ENCODE results near the gene UNG.

The UNG gene

DNA sequence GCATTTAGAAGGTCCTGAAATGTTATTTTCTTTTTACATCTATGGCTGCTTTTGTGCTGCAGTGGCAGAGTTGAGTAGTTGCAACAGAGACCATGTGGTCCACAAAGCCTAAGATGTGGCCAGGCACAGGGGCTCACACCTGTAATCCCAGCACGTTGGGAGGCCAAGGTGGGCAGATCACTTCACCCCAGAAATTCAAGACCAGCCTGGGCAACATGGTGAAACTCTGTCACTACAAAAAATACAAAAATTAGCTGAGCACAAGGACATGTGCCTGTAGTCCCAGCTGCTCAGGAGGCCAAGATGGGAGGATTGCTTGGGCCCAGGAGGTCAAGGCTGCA, 31.6 kb upstream of the UNG start:
- TF ChIP-seq CTCF (IDR thresholded peaks at IDR 0.05), result no peak
- Mint-ChIP-seq H3K27ac (no peak overlapping the region), H3K27me3 (ENCODE audit: low read depth, poor library complexity) (no peaks in the 10 kb centered on the region), H3K4me1 (peaks cover 18% of the 10 kb centered on the region), H3K36me3 (ENCODE audit: low read depth) (peaks cover 71% of the 10 kb centered on the region), H3K9me3 (peaks cover 8% of the 10 kb centered on the region), H3K4me3 (no peak overlapping the region)
- DNase-seq, result no peak

DNA sequence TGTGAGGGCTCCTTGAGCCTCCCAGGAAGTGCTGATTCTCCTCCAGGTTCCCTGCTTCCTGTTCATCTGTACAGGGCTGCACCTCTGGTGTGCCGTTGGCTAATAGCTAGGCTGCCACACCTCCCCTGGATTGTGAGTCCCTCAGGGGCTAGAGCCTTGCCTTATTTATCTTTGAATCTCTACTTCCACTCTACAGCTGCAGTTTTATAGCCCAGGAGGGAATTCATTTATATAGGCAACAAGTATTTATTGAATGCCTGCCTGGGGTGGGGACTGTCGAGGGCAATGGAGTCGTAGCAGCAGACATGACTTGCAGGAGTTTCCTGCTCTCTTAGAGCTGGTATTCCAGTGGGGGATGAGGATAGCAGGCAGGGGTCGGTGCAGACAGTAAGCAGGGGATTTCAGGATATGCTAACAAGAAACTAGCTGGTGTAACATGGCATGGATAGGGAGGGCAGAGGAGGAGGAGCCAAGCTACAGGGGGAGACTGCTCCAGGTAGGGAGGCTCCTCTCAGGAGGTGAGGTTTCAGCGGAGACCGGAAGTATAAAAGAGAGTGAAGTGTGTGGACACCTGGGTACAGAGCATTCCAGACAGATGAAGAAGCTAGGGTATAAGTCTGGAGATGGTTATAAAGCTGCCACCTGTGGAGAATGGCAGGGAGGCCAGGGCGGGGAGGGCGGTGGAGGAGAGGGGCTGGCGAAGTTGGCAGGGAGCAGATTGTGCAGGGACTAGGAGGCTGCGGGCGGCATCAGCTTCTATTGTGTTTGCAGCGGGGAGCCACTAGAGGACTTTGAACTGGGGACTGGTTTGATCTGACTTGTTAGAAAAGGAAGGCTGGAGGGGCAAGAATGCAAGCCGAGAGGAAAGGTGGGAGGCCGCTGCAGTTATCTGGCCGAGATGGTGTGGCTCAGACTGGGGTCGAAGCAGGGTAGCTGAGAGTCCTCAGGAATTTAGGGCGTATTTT, 27.8 kb upstream of the UNG start:
- peak overlapping the region; percentile 68 for H3K27ac Mint-ChIP-seq
- no peaks in the 10 kb centered on the region for H3K9me3 Mint-ChIP-seq
- peaks cover 77% of the 10 kb centered on the region for H3K36me3 Mint-ChIP-seq (ENCODE audit: low read depth)
- peaks cover 14% of the 10 kb centered on the region for H3K4me1 Mint-ChIP-seq
- peak; percentile 16 for DNase-seq
- no peak for TF ChIP-seq CTCF (IDR thresholded peaks at IDR 0.05)
- peak overlapping the region; percentile 40 for H3K4me3 Mint-ChIP-seq
- H3K27me3 Mint-ChIP-seq (ENCODE audit: low read depth, poor library complexity), result no peaks in the 10 kb centered on the region

DNA sequence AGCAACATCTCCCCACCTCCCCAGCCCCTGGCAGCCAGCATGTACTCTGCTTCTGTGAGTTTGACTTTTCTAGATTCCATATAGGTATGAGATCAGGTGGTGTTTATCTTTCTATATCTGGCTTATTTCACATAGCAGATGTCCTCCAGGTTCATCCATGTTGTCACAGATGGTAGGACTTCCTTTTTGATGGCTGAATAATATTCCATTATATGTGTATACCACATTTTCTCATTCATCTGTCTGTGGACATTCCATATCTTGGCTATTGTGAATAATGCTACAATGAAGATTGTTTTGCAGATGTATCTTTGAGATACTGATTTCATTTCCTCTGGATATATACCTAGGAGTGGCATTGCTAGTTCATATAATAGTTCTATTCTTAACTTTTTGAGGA, 22.5 kb upstream of the UNG start:
- no peak overlapping the region for H3K4me3 Mint-ChIP-seq
- no peak overlapping the region for H3K27ac Mint-ChIP-seq
- no peaks in the 10 kb centered on the region for H3K27me3 Mint-ChIP-seq (ENCODE audit: low read depth, poor library complexity)
- H3K4me1 Mint-ChIP-seq, result peaks cover 4% of the 10 kb centered on the region
- no peak for TF ChIP-seq CTCF (IDR thresholded peaks at IDR 0.05)
- H3K9me3 Mint-ChIP-seq, result peaks cover 10% of the 10 kb centered on the region
- peaks cover 89% of the 10 kb centered on the region for H3K36me3 Mint-ChIP-seq (ENCODE audit: low read depth)
- DNase-seq, result no peak

DNA sequence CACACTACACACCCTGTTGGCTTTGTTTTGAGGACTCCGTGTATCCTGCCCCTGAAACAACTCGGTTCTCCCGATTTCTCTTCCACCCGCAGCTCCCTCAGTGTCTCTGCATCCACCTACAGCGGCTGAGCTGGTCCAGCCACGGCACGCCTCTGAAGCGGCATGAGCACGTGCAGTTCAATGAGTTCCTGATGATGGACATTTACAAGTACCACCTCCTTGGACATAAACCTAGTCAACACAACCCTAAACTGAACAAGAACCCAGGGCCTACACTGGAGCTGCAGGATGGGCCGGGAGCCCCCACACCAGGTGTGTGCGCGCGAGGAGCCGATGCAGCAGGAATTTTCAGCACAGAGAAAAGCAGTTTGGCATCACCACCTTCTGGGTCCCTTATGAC, 14.6 kb upstream of the UNG start:
- peaks cover 64% of the 10 kb centered on the region for H3K36me3 Mint-ChIP-seq (ENCODE audit: low read depth)
- peaks cover 10% of the 10 kb centered on the region for H3K9me3 Mint-ChIP-seq
- H3K4me1 Mint-ChIP-seq, result no peaks in the 10 kb centered on the region
- no peaks in the 10 kb centered on the region for H3K27me3 Mint-ChIP-seq (ENCODE audit: low read depth, poor library complexity)
- no peak overlapping the region for H3K4me3 Mint-ChIP-seq
- DNase-seq, result no peak
- no peak overlapping the region for H3K27ac Mint-ChIP-seq
- TF ChIP-seq CTCF (IDR thresholded peaks at IDR 0.05), result no peak

GRCh38 chr12:109084425-109084824, 13.0 kb upstream of the UNG start:
- Mint-ChIP-seq H3K4me3 (no peak overlapping the region), H3K27me3 (ENCODE audit: low read depth, poor library complexity) (no peaks in the 10 kb centered on the region), H3K27ac (no peak overlapping the region), H3K4me1 (no peaks in the 10 kb centered on the region), H3K9me3 (peaks cover 3% of the 10 kb centered on the region), H3K36me3 (ENCODE audit: low read depth) (peaks cover 53% of the 10 kb centered on the region)
- no peak for TF ChIP-seq CTCF (IDR thresholded peaks at IDR 0.05)
- no peak for DNase-seq

- TF ChIP-seq CTCF (IDR thresholded peaks at IDR 0.05), result no peak
Measured at GRCh38 chr12:109085590-109085989, 11.8 kb upstream of the UNG start.

More at GRCh38 chr12:109085590-109085989, 11.8 kb upstream of the UNG start:
- Mint-ChIP-seq H3K4me3 (no peak overlapping the region), H3K36me3 (ENCODE audit: low read depth) (peaks cover 53% of the 10 kb centered on the region), H3K27ac (no peak overlapping the region), H3K9me3 (no peaks in the 10 kb centered on the region), H3K27me3 (ENCODE audit: low read depth, poor library complexity) (no peaks in the 10 kb centered on the region), H3K4me1 (no peaks in the 10 kb centered on the region)
- DNase-seq, result no peak
